AML-193 (cell line): Measurements from ENCODE around the gene GALNT17.

Source experiments
- DNase-seq, 2 experiments: peaks; one replicate each; lab custom pipeline; 2025; lab: John Stamatoyannopoulos, UW

The GALNT17 gene

GRCh38 chr7:71459132-71459531 lies 327.2 kb downstream of the GALNT17 start:
- DNase-seq, result no peak

DNA sequence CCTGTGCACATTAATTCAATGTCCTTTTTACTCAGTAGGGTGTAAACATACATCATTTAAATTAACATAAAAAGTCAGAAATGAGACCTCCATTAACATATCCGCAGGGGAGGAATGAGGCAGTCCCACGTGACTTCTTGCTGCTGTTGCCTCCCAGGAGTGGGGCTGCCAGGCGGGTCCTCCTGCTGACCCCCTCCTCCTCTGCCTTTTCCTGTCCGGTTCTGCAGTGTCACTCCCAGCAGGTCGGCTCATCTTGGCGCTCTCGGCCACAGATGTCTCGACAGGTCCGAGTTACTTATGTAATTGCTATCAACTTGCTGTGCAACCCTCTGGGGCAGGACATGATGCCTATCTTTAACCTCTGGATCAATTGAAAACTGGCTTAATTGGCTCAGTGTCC lies 329.6 kb downstream of the GALNT17 start:
- DNase-seq, result no peak

GRCh38 chr7:71465741-71466189 lies 333.8 kb downstream of the GALNT17 start:
- no peak for DNase-seq

GRCh38 chr7:71466448-71467145 lies 334.7 kb downstream of the GALNT17 start:
- no peak for DNase-seq

- no peak for DNase-seq
Measured at GRCh38 chr7:71470326-71470725, 338.4 kb downstream of the GALNT17 start.

GRCh38 chr7:71470830-71471229 lies 338.9 kb downstream of the GALNT17 start:
- DNase-seq, result no peak

DNA sequence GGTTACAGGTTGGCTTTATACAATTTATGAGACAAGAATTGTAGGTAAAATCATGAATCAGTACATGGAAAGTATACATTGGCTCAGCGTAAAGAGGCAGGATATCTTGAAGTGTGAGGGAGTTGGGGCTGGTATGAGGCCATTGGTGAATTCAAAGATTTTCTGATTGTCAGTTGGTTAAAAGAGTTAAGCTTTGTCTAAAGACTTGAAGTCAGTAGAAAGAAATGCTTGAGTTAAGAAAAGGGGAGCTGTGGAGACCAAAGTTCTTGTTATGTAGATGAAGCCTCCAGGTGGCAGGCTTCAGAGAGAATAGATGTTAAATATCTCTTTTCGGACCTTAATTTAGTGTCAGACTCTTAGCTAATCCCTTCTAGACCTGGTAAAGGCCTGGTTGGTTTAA lies 341.0 kb downstream of the GALNT17 start:
- no peak for DNase-seq

- DNase-seq, result no peak
Measured at GRCh38 chr7:71473366-71473967, 341.5 kb downstream of the GALNT17 start.

GRCh38 chr7:71477441-71477840 lies 345.5 kb downstream of the GALNT17 start:
- no peak for DNase-seq

GRCh38 chr7:71479231-71479630 lies 347.3 kb downstream of the GALNT17 start:
- DNase-seq, result no peak

- no peak for DNase-seq
Measured at GRCh38 chr7:71480791-71481190, 348.8 kb downstream of the GALNT17 start.

DNA sequence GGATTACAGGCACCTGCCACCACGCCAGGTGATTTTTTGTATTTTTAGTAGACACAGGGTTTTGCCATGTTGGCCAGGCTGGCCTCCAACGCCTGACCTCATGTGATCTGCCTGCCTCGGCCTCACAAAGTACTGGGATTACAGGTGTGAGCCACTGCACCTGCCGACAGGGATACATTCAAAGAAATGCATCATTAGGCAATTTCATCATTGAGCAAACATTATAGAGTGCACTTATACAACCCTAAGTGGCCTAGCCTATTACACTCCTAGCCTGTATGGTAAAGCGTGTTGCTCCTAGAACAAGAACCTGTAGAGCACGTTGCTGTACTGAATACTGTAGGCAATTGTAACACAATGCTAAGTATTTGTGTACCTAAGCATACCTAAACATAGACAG lies 350.3 kb downstream of the GALNT17 start:
- DNase-seq, result no peak

DNA sequence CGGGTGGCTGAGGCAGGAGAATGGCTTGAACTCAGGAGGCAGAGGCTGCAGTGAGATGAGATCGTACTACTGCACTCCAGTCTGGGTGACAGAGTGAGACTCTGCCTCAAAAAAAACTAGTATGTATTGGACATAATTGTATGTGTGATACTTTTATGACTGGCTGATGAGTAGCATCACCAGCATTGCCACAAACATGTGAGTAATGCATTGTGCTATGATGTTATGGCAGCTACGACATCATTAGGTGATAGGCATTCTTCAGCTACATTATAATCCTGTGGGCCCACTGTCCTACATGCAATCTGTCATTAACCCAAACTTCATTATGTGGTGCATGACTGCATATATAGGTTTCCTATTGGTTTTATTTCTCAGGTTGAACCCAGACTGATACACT lies 352.4 kb downstream of the GALNT17 start:
- no peak for DNase-seq

- no peak for DNase-seq
Measured at GRCh38 chr7:71485586-71485985, 353.6 kb downstream of the GALNT17 start.

GRCh38 chr7:71486414-71486813 lies 354.5 kb downstream of the GALNT17 start:
- no peak for DNase-seq

GRCh38 chr7:71486856-71487628 lies 355.1 kb downstream of the GALNT17 start:
- DNase-seq, result no peak

DNA sequence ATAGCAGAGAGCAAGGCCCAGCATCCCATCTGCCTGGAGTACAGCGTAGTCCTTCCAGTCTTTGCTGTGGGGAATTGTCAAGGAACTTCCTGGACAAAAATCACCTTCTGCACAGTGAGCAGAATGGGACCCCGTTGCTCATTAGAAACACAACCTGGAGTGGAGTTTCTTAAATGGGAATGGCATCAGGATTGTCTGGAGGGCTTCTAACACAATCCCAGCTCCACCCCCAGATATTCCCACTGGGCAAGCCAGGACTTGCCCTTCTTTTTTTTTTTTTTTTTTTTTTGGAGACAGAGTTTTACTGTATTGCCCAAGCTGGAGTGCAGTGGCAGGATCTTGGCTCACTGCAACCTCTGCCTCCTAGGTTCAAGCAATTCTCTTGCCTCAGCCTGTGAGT lies 356.4 kb downstream of the GALNT17 start:
- DNase-seq, result no peak

DNA sequence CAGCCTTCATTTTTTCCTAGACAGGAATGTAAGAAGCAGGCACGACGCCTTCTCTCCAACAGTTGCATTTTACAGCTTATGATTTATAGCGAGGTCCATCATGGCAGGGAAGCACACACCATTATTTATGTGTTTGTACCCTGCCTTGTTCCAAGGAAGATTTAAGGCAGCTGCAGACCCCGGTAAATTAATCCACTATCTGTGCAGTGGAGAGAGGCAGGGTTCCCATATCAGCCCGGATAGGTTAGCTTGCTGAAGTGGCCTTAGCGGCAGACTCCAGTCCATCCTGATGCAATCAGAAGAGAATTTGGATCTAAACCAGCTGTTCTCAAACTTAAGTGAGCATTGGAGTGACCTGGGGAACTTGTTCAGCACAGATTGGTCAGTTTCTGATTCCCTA lies 359.4 kb downstream of the GALNT17 start:
- DNase-seq, result no peak

GRCh38 chr7:71495828-71496227 lies 363.9 kb downstream of the GALNT17 start:
- DNase-seq, result no peak

DNA sequence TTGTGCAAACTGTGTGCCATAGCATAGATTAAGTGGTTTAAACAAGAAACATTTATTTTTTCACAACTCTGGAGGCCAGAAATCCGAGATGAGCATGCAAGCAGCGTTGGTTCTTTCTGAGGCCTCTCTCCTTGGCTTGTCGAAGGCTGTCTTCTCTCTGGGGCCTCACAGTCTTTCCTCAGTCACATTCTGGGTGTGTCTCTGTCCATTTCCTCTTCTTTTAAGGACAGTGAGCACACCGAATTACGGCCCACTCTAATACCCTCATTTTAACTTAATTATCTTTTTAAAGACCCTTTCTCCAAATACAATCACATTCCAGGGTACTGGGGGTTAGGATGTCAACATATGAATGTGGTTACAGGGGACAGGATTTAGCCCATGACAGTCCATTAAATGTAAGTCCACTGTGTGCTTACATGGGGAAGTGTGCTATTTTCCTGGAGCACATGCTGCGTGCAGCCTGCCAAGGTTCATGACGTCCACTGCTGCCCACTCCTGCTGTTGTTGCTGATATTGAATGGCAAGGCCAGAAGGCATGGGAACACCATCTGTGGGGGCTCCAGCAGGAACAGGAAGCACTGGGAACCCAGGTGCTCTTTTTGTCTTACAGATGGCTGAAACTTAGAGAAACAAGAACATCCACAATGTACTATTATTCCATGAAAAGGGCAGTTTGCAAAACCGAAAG lies 365.5 kb downstream of the GALNT17 start:
- DNase-seq, result no peak

- no peak for DNase-seq
Measured at GRCh38 chr7:71498381-71498780, 366.4 kb downstream of the GALNT17 start.

GRCh38 chr7:71504697-71505441 lies 372.9 kb downstream of the GALNT17 start:
- no peak for DNase-seq
